GM21423 (cell line): ENCODE data around the gene SMAP2.

Experiments used
- ATAC-seq: cut with Tn5 transposase; IDR thresholded peaks from one replicate; pipeline ENCODE4 v1.9.1; 2021; ENCODE audit warnings: mild to moderate bottlenecking, moderate library complexity; ENCODE audit not compliant: unreplicated experiment

Gene SMAP2

GRCh38 chr1:40389871-40390560 lies 16.5 kb downstream of the SMAP2 start:
- no peak for ATAC-seq

GRCh38 chr1:40390857-40391256 lies 17.3 kb downstream of the SMAP2 start:
- ATAC-seq, result no peak

GRCh38 chr1:40391688-40392145 lies 18.2 kb downstream of the SMAP2 start:
- no peak for ATAC-seq

DNA sequence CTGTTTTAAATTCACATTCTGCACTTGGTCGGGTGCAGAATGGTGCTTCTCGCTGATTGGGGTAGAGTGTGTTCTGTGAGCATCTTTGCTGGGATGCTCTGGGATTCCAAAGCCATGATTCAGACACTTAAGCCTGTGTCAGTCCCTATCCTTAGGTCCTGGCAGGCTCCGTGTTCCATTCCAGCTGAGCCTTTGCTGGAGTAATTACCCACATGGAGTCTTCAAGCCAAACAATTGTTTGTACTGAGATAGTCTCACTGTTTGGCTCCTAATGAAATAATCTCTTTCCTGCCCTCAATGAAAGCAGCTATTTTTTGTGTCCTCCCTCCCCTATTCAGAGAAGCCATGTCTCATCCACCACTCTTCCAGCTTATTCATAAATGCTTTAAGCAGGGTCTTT lies 18.7 kb downstream of the SMAP2 start:
- ATAC-seq, result no peak

DNA sequence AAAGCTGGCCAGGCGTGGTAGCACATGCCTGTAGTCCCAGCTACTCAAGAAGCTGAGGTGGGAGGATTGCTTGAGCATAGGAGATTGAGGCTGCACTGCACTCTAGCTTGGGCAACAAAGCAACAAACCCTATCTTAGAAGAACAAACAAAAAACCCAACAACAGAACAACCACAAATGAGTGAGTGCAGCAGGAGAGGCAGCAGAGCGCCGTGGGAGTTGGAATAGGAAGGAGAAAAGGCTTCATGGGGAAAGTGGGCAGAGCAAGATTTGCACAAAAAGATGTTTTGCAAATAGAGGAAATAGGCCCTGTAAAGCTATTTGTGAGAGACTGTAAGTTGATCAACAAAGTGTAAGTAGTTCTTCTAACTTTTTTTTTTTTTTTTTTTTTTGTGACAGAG lies 19.6 kb downstream of the SMAP2 start:
- no peak for ATAC-seq

GRCh38 chr1:40394491-40395172 lies 21.1 kb downstream of the SMAP2 start:
- no peak for ATAC-seq

GRCh38 chr1:40395190-40396175 lies 22.0 kb downstream of the SMAP2 start:
- no peak for ATAC-seq

GRCh38 chr1:40396420-40396819 lies 22.9 kb downstream of the SMAP2 start:
- ATAC-seq, result no peak

DNA sequence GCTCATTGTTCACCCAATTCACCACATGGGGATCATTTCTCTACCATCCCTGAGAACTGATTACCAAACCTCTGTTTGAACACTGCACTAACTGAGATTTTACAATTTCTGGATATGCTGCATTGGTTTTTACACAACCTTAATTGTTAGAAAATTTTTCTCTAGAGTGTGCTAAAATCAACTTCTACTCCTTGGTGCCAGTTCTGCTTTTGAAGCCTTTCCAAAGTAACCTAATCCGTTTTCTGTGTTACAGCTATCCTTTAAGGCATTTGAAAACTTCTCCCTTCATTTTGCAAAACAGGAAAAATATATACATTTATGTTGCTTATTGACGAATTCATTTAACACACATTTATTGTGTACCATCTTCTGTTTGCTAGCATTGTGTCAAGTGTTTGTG lies 23.7 kb downstream of the SMAP2 start:
- no peak for ATAC-seq

DNA sequence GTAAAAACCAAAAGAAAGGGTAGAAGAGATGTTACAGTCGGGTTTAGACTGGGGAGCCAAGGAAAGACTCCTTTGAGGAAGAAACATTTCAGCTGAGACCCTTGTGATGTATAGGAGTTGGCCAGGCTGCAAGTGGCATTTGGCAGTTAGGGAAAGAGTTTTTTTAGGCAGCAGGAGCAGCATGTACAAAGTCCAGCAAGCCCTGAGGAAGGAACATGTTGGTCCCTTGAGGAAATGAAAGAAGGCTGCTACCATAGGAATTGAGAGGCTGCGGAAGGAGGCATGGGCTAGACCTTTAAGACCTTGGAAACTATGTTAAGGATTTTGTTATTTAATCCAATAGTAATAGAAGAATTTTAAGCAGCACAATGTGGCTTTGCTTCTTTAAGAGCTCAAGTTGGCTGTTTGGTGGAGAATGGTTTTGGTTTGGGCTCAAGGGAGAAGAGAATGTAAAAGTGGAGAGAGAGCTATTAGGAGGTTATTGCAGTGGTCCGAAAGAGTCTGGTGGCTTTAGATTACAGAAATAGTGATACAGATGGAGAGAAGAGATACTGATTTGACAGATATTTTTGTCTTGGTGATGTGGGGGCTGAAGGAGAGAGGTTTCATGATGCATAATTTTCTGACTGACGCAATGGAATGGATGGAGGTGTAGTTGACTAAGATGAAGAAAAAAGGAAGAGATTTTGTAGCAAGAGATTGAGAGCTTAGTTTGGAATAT lies 26.6 kb downstream of the SMAP2 start:
- ATAC-seq, result peak; percentile 55

DNA sequence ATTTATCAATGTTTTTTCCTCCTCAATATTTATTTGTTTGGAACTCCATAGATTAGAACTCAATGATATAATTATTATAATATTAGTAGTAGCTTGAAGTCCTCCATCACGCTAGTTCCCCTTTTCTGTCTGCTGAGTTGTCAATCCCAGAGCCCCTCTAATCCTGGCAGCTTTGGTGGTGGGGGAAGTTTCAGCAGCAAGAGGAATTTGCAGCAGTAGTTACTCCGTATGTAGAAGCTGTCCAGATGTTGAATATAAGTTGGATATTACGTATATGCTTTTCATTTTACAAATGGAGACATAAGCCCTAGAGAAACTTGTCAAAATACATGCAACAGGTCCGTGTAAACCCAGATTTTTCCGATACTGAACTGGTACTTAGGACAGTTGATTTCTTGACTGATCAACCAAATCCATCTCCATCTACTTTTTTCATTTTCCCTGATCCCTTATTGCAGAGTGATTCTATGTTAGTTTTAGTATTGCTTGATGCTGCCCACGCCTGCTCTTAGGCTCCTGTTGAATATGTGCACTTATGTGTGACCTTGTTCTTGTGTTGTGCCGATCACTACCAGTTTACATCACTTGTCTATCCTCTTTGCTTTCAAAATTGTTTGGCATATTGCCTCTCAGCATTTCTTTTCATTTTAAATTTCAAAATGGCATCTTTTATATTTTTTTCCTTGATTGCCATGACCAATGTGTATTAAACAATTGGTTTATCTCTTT lies 28.1 kb downstream of the SMAP2 start:
- ATAC-seq, result no peak

- ATAC-seq, result no peak
Measured at GRCh38 chr1:40404670-40405462, 31.3 kb downstream of the SMAP2 start.

- ATAC-seq, result no peak
Measured at GRCh38 chr1:40405812-40406211, 32.3 kb downstream of the SMAP2 start.

GRCh38 chr1:40407453-40407852 lies 33.9 kb downstream of the SMAP2 start:
- no peak for ATAC-seq

DNA sequence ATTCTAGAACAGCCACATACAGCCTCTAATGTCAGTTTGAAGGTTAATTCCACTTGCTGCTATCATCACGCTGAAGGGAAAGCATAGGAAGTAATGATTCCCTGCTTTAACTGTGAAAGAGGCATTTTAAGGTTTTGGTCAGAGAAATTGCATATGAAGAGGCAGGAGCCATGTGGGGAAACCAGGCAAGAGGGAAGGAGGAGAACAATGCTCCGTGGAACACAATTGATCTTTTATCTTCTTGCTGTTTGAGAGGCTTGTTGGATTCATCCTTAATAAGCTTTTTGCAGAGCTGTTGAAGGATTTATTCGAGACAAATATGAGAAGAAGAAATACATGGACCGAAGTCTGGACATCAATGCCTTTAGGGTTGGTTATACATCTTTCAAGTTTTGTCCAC lies 35.9 kb downstream of the SMAP2 start:
- no peak for ATAC-seq

DNA sequence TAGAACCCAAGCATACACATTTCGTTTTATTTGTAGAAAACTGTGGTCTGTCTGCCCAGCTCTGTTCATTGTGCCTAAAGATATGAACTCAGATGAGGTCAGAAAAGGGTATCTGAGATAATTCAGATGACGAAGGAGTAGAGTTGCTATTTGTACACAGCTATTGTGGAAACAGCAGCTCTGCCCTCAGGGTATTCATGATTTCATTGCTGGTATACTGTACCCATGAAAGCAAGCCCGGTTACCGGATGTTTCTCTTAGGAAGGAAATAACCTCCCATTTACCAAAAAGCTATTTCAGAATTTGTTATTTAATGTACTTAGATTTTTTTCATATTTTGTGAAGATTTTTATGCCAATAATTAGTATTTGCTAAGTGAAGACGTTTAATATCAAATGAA lies 37.8 kb downstream of the SMAP2 start:
- ATAC-seq, result no peak

DNA sequence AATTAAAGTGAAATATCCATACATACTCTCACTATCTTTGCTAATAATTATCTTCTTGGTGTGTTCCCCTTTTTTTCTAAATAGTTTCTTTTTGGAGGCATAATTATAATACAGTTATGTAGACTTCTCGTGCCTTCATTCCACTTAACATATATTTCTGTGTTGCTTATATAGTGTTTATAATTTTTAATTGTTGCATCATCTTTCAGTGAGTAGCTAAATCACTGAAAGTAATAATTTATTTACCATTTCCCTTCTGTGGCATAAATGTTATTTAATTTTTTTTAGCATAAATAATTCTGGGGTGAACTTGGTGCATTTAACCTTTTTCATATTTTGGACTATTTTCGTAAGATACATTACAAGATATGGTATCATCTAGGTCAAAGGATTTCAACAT lies 38.3 kb downstream of the SMAP2 start:
- no peak for ATAC-seq

- ATAC-seq, result no peak
Measured at GRCh38 chr1:40413527-40414252, 40.2 kb downstream of the SMAP2 start.

GRCh38 chr1:40414331-40414730 lies 40.8 kb downstream of the SMAP2 start:
- ATAC-seq, result no peak
